HS-5 (cell line): ENCODE measurements around the gene COL26A1.

Experiments used
- DNase-seq: peaks from one replicate; pipeline ENCODE4 v3.0.0-alpha.2; 2012; ENCODE audit warnings: low read depth

Gene COL26A1

GRCh38 chr7:101535351-101535751, 172.7 kb downstream of the COL26A1 start:
- DNase-seq = no peak

GRCh38 chr7:101536232-101536631, 173.6 kb downstream of the COL26A1 start:
- no peak for DNase-seq

DNA sequence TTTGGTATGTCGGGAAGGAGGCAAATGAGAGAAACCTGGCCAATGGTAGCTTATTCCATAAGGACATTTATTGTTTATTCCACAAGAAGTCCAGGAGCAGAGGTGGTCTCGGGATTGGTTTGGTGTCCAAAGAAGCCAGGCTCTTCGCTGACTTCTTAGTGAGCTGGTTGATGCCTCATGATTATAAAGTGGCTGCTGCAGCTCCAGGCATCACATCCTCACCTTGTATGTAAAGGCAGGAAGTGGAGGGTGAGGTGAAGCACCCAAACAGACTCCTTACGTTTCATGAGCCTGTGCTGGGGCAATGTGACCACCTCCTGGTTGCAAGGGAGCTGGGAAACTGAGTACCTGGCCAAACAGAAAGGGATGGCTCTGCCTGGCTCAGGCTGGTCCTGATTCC, 174.0 kb downstream of the COL26A1 start:
- no peak for DNase-seq

DNA sequence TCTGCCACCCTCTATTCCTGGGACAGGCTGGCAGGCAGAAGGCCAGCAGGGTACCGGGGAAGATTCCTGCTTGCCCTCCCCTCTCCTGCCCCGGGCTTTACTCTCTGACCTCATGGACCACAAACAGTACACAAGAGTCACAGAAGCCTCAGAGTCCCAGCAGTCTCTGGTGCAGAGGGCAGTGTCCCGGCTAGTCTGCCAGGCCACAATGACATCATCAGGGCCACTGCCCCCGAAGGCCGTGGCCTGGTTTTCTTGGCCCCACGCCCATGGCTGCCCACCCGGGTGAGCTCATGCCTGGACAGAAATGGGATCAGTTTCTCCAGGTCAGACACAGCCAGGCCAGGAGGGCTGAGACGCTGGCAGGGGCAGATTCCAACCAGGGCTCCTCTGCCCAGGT, 174.5 kb downstream of the COL26A1 start:
- DNase-seq = no peak

DNA sequence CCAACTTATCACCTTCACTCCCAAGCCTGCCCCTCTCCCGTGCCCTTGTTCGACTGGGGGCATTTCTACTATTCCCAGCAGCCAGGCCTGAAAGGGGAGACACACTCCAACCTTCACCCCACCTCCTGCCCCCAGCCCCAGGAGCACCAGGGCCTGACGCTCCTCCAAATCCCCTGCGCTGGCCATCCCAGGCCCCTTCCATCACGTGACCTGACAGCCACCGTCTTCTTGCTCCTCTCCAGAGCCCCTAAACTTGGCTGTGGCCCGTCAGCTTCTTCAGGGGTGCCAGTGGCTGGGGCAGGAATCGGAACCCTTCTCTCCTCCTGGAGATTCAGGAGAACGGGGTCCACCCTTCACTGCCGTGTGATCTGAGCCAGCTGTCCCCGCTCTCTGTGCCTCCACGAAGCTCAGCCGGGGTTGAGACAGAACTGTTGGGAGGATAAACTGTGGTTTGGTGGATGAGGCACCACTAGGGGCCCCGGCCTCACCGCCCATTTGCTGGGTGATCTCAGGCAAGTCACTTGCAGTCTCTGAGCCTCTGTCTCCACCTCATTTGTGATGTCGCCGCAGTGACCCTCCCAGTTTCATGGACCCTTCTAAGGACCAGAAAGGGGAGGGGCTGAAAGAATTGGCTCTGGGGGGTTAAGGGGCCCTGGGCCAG, 175.4 kb downstream of the COL26A1 start:
- DNase-seq = no peak

GRCh38 chr7:101538596-101539459, 176.2 kb downstream of the COL26A1 start:
- DNase-seq = no peak

GRCh38 chr7:101539784-101540183, 177.1 kb downstream of the COL26A1 start:
- no peak for DNase-seq

DNA sequence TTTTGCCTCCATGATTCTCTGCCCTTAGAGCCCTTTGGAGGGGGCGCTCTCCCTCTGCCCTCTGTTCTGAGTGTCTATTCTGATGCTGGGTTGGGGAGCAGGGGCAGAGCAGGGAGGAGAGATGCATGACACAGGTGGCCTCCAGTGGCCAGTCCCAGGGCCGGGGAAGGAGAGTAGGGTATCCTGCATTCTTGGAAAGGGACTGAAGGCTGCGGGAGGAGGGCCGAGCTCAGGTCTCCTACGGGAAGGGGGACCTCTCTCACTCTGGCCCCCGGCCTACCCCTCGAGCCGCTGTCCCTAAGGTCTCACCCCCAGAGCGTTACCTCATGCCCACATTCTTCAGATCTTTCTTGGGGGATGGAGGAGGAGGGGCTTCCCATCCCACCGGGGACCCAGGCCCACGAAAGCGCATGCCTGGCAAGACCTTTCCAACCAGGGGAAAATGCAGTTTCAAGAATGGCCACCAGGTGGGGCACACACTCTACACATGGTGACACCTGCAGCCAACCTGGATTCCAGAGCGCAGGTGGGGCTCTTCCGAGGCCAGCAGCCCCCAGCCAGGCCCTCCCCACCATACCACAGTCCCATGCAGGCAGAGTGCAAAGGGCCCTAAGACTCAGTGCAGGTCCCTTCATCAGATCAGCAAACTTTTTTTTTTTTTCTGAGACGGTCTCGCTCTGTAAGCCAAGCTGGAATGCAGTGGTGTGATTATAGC, 180.0 kb downstream of the COL26A1 start:
- no peak for DNase-seq

DNA sequence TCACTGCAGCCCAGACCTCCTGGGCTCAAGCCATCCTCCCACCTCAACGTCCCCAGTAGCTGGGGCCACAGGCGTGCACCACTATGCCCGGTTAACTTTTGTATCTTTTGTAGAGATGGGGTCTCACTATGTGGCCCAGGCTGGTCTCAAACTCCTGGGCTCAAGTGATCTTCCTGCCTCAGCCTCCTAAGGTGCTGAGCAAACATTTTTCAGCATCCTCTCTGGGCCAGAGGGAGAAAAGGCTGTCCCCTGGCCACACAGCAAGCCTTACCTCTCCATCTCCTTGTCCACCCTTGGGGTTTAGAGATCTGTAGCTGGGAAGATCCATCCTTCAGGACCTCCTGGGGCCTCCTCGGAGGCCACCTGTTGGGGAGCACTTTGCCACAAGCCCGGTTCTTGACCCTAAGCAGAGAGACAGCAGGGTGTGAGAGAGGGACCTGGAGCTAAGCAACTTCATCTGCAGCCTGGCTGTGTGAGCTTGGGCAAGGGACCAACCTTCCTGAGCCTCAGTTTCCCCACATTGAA, 180.6 kb downstream of the COL26A1 start:
- no peak for DNase-seq

- DNase-seq = no peak
These were observed 181.2 kb downstream of the COL26A1 start for GRCh38 chr7:101543846-101544245.

GRCh38 chr7:101545441-101546190, 182.9 kb downstream of the COL26A1 start:
- DNase-seq = no peak

- DNase-seq = no peak
These were observed 183.7 kb downstream of the COL26A1 start for GRCh38 chr7:101546308-101546936.

DNA sequence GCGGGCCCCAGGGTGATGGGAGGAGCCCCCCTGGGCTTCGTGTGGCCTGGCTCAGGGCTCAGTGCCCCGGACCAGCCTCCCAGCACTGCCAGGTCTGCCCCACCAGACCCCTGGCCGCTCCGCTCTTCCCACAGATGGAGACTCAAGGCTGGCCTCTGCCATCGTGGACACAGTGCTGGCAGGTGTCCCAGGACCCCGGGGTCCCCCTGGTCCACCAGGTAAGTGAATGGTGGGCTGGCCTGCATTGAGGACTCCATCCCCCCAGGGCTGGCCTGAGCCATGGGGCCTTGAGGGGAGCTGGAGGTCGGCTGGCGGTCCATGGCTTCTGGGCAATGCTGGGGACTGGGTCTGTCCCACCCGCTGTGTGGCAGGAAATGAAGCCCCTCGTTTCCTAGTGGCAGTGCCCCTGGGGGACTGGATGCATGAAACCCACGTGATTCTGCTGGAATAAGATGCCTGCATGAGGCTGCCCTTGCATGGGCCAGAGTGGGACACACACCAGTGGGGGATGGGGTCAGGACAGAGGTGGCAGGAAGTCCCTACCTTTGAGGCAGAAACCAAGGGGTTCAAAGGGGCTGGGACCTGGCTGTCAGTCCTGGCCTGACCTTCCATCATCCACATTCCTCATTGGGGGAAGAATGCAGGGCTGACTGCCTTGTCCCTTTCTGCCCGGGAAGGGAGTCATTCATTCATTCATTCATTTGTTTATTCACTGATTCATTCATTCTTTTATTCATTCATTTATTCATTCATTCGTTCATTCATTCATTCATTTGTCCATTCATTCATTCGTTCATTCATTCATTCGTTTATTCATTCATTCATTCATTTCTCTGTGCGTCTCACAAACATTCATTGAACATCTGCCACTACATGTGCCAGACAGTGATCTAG, 184.6 kb downstream of the COL26A1 start:
- DNase-seq = no peak

- DNase-seq = no peak
These were observed 185.4 kb downstream of the COL26A1 start for GRCh38 chr7:101547916-101548661.

DNA sequence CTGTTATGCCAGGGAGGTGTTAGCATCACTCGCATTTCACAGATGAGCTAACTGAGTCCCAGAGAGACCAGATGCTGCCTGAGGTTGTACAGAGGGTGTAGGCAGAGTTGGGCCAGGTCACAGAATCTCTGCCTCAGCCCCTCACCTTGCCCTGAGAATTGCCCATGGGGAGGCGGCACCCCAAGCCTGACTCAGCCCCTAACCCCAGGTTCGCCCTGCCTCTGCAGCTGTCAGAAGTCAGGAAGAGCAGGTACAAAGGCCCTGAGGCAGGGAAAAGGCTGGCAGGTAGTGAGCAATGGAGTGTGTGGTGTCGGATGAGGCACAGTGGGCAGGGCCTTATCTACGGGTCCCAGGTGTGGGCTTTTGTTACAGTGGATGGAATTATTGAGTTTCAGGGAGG, 187.1 kb downstream of the COL26A1 start:
- DNase-seq = no peak

DNA sequence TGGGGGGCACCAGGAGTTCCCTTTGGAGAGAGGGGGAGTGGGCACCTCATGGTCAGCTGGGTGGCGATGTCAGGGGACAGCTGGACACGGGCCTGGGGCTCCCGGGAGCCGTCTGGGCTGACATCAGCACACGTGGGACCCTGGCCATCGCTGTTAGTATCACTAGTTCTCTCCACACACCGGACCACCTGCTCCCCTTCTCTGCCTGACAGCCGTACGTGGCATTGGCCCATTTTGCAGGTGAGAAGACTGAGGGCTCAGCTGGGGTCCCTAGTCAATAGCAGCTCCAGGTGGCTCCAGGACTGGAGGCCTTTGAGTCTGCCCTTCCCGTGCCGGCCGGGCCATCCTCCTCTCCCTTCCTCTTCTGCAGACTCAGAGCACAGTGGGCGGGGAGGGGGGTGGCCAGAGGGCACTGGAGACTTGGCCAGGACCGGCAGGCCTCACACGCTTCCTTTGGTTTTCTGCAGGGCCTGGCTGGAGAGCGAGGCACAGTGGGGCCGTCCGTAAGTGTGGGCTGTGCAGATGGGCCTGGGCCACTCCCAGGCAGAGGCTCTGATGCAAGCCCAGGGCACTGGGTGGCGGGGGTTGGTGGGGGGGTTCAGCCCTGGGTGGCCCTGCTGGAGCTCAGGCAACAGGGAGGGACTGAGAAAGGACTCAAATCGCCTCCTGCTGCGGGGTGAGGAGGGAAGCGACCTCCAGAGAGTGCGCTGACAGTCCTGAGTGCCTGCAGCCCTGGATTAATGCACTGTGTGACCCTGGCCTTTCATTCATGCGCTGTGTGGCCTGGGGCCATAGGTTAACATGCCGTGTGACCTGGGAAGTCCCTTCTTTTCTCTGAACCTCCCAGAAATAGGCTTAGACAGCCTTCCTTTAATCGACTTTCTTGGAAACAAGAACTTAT, 188.2 kb downstream of the COL26A1 start:
- no peak for DNase-seq

DNA sequence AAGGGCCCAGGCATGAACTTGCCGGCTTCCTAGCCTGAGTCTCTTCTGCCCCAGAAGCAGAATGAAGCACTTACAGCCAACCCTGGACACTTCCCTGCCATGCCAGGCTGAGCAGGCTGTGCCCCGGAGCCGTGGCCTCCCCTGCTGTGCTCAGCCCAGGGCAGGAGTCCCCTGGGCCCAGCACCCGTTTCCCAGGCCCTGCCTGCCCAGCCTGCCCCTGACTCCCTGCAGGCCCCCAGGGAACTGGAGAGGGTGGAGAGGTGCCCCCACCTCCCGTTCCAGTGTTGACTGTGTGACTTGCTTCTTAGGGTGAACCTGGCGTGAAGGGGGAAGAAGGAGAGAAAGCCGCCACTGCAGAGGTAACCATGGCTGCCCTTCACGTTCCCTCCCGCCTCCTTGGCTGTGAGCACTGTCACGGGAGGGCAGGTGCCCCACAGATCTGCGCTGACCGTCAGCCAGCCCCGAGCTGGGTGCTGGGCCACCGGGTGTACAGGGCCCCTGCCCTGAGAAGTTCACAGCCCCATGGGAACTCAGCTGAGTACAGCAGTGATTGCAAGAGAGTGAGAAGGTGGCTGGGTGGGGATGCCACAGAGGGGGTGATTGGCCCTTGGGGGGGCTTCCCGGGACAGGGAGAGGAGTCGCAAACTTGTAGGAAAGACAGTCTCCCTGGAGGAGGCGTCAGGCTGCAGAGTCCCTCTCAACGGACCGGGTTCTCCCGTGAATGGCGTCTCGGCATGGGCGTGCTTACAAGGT, 190.5 kb downstream of the COL26A1 start:
- DNase-seq = no peak
